GM12878 (cell line): Measurements from ENCODE around the gene CLPTM1. TPM values are rescaled to one million over a fixed set of nuclear protein-coding genes. Genes with fewer than 3 reads are reported as not detected.
A peak's percentile ranks its signal among the peaks of the same experiment; 100 is the strongest.

Experiments
- ATAC-seq: fragments of 200-7000 bp; cut with Tn5 transposase; 3 replicates; pipeline ENCODE4 v1.9.1; 2020; ENCODE audit warnings: mild to moderate bottlenecking, moderate library complexity
- BruUV-seq: library from RNA; stranded (reverse); fragments of 400-500 nt; replicated peaks from 2 replicates; lab custom pipeline; 2021; lab: Mats Ljungman, UMichigan
- CTCF ChIA-PET: fragments of 300-600 bp; sonication (Branson Sonifier 250); formaldehyde crosslinking; extraction: SDS; loops from one replicate; lab custom pipeline; 2021; ENCODE audit warnings: inconsistent platforms; lab: Yijun Ruan, JAX
- POLR2A ChIA-PET: fragments of 350-600 bp; formaldehyde crosslinking; extraction: SDS; loops from one replicate; lab custom pipeline; 2021; ENCODE audit warnings: inconsistent platforms; lab: Charles Lee
- RAD21 ChIA-PET: fragments of 300-600 bp; sonication (Branson Sonifier 250); formaldehyde crosslinking; loops from one replicate; lab custom pipeline; 2023; ENCODE audit warnings: antibody characterized with exemption; ENCODE audit not compliant: unreplicated experiment; lab: Charles Lee
- SMC1A ChIA-PET: fragments of 300-600 bp; sonication (Branson Sonifier 250); formaldehyde crosslinking; loops from one replicate; lab custom pipeline; 2023; ENCODE audit not compliant: unreplicated experiment, uncharacterized antibody; lab: Charles Lee
- DNase-seq: peaks from one replicate; pipeline ENCODE4 v3.0.0-alpha.2; 2011; ENCODE audit warnings: low read depth, low spot score
- FAIRE-seq: peaks from 3 replicates; lab custom pipeline; 2011; peaks lifted over from hg19 to GRCh38; lab: Jason Lieb, UNC
- H2AFZ ChIP-seq: 2 replicates; pipeline ENCODE4 v1.6.0; 2011; ENCODE audit warnings: low read depth, low read length, control low read depth; ENCODE audit not compliant: control insufficient read depth
- H3K27ac ChIP-seq: 2 replicates; pipeline ENCODE4 v1.5.1; 2011; ENCODE audit warnings: control low read depth; ENCODE audit not compliant: control insufficient read depth, insufficient read depth
- H3K27me3 ChIP-seq, 2 experiments: replicated peaks in 1 of 2; 2 replicates each; pipeline versions ENCODE4 v1.6.0 to v1.6.1; 2011; ENCODE audit warnings: low read length in 1 of 2; ENCODE audit not compliant: control insufficient read depth in 2 of 2, insufficient read depth in 2 of 2
- H3K36me3 ChIP-seq, 2 experiments: 2 replicates each; pipeline ENCODE4 v1.5.1; 2011; ENCODE audit warnings: low read length in 1 of 2; ENCODE audit not compliant: control insufficient read depth in 2 of 2, insufficient read depth in 2 of 2
- H3K4me1 ChIP-seq: 2 replicates; pipeline ENCODE4 v1.6.1; 2011; ENCODE audit warnings: mild to moderate bottlenecking, low read length, moderate library complexity, mixed read lengths; ENCODE audit not compliant: control insufficient read depth, insufficient read depth
- H3K4me2 ChIP-seq: 2 replicates; pipeline ENCODE4 v1.6.0; 2011; ENCODE audit warnings: control low read depth; ENCODE audit not compliant: control insufficient read depth, insufficient read depth
- H3K4me3 ChIP-seq: fragments of 200-600 bp; sonication (generic); 2 replicates; pipeline ENCODE4 v1.5.1; 2016
- H3K79me2 ChIP-seq: 2 replicates; pipeline ENCODE4 v1.6.0; 2011; ENCODE audit warnings: low read length; ENCODE audit not compliant: control insufficient read depth, insufficient read depth
- H3K9ac ChIP-seq: 2 replicates; pipeline ENCODE4 v1.8.0; 2011; ENCODE audit warnings: low read length, control low read depth, mixed read lengths; ENCODE audit not compliant: control insufficient read depth, insufficient read depth
- H3K9me3 ChIP-seq: replicated peaks from 3 replicates; pipeline ENCODE4 v1.5.1; 2011; ENCODE audit warnings: mild to moderate bottlenecking, low read length; ENCODE audit not compliant: control insufficient read depth, insufficient read depth
- H4K20me1 ChIP-seq: 2 replicates; pipeline ENCODE4 v1.6.0; 2011; ENCODE audit not compliant: control insufficient read depth, insufficient read depth
- CHD4 ChIP-seq: fragments of 200-600 bp; sonication (generic); IDR thresholded peaks from 2 replicates; pipeline ENCODE4 v1.6.1; 2016; ENCODE audit warnings: mild to moderate bottlenecking
- E2F8 ChIP-seq: fragments of 450-650 bp; IDR thresholded peaks from 2 replicates; pipeline ENCODE4 v1.6.1; 2018; ENCODE audit warnings: mild to moderate bottlenecking, low read depth, moderate library complexity; ENCODE audit not compliant: partially characterized antibody
- MLLT1 ChIP-seq: fragments of 450-650 bp; IDR thresholded peaks from 2 replicates; pipeline ENCODE4 v1.6.1; 2016; ENCODE audit warnings: mild to moderate bottlenecking
- SPI1 ChIP-seq: IDR thresholded peaks from 2 replicates; pipeline ENCODE4 v1.6.1; 2011; ENCODE audit warnings: low read depth, mild to moderate bottlenecking, low read length, moderate library complexity, borderline replicate concordance; ENCODE audit not compliant: insufficient read depth
- SREBF1 ChIP-seq: IDR thresholded peaks from 2 replicates; pipeline ENCODE4 v1.6.1; 2012; ENCODE audit warnings: mild to moderate bottlenecking, low read length
- STAT1 ChIP-seq: fragments of 450-650 bp; conservative IDR thresholded peaks from 2 replicates; pipeline ENCODE4 v1.6.1; 2014; ENCODE audit warnings: antibody characterized with exemption, mild to moderate bottlenecking
- TAF1 ChIP-seq: IDR thresholded peaks from 2 replicates; pipeline ENCODE4 v1.6.1; 2011; ENCODE audit warnings: mild to moderate bottlenecking, low read depth, low read length, borderline replicate concordance
- ZBTB11 ChIP-seq: fragments of 450-650 bp; formaldehyde crosslinking; IDR thresholded peaks from 2 replicates; pipeline ENCODE4 v1.5.0; 2022; ENCODE audit warnings: mild to moderate bottlenecking, missing genetic modification characterization
- ZNF622 ChIP-seq: fragments of 450-650 bp; IDR thresholded peaks from 2 replicates; pipeline ENCODE4 v1.6.1; 2017; ENCODE audit warnings: mild to moderate bottlenecking, inconsistent platforms
- WGBS: methylation state at CpG from one replicate; pipeline ENCODE4 v1.1.6; 2016; ENCODE audit warnings: low lambda C conversion rate; ENCODE audit not compliant: insufficient replicate concordance, insufficient coverage; ENCODE audit errors: missing lambda C conversion rate; 5-methylcytosine and 5-hydroxymethylcytosine counted together
- in situ Hi-C: fragments of 300-500 bp; cut with MboI; formaldehyde crosslinking; loops from 9 replicates; pipeline ENCODE4 v1.14.3; 2018; ENCODE audit warnings: mixed read lengths
- intact Hi-C: fragments of 100-400 bp; cut with micrococcal nuclease; formaldehyde crosslinking; loops from one replicate; pipeline ENCODE4 v1.14.2; 2022; ENCODE audit not compliant: unreplicated experiment
- polyA plus RNA-seq, 11 experiments: library from polyadenylated mRNA; depleted of rRNA in 4 of 11; unstranded in 6 of 11; stranded (reverse) in 5 of 11; fragments of >200 nt; fragmentation: Nextera tagmentation in 4 of 11; fragmentation: Illumina TruSeq in 1 of 11; extraction: Ambion mirVana in 4 of 11; extraction: Trizol in 1 of 11; gene quantifications; 1 replicate in 1 of 11; 2 replicates in 10 of 11; pipeline versions ENCODE4 v1.2.1 to v1.2.3, GENCODE V29; 2011 to 2016; ENCODE audit warnings: inconsistent platforms in 2 of 11, missing spikeins in 2 of 11, low read depth in 1 of 11
- total RNA-seq, 4 experiments: library from RNA; depleted of rRNA in 3 of 4; stranded (reverse); fragments of >200 nt in 3 of 4; fragmentation: Illumina TruSeq in 1 of 4; extraction: Trizol in 1 of 4; gene quantifications; 2 replicates each; pipeline versions ENCODE4 v1.2.1 to v1.2.3, GENCODE V29; 2013 to 2021

Gene CLPTM1
- total and polyA plus RNA-seq, 10 of the 15 experiments (the other 5 are each of a cell fraction or from before 2014, with no cell fraction given), result 0.42 to 72.6 (median 35.2) TPM

- no peak for TF ChIP-seq CHD4
- no peak for TF ChIP-seq ZNF622
- TF ChIP-seq E2F8, result no peak
- TF ChIP-seq SREBF1, result no peak
- no peak for TF ChIP-seq STAT1
These were observed 84.0 kb downstream of the CLPTM1 start, which contains the start of gene CLASRP (continued) for GRCh38 chr19:45038931-45039893.

- CTCF ChIA-PET, result interaction anchor here (1.1 to 2.9 kb wide), 8 partner anchors 11 to 147 kb away, joined by 3 to 14 read pairs (median 4); no protein-coding TSS in a partner anchor
- RAD21 ChIA-PET, result interaction anchor here (0.8 to 3.3 kb wide), 7 partner anchors 9 to 50 kb away, joined by 3 to 21 read pairs (median 5); no protein-coding TSS in a partner anchor
- BruUV-seq, result TSS peak; percentile 72
- Histone ChIP-seq H3K4me2 (peak overlapping the region; percentile 73), H3K36me3 (peaks cover 10 to 35% of the 10 kb centered on the region in 2 experiments; a peak in 2 of 4 replicates), H3K27me3 (no peaks in the 10 kb centered on the region), H4K20me1 (peaks cover 7% of the 10 kb centered on the region; the same call in 1 of the 2 replicates), H3K9me3 (no peaks in the 10 kb centered on the region), H3K27ac (no peak overlapping the region), H3K9ac (peak overlapping the region; percentile 95; the same call in 1 of the 2 replicates), H3K4me1 (peaks cover 10% of the 10 kb centered on the region), H3K4me3 (peak overlapping the region; percentile 76), H2AFZ (no peak overlapping the region), H3K79me2 (peaks cover 49% of the 10 kb centered on the region)
- SMC1A ChIA-PET, result interaction anchor here (0.6 to 2.8 kb wide), 13 partner anchors 7 to 269 kb away, joined by 3 to 10 read pairs (median 4); partner anchors contain the start of gene CLPTM1
- intact Hi-C loops, result no loop called here
- peak; percentile 54 for FAIRE-seq
- in situ Hi-C loops, result no loop called here
- no peak for DNase-seq
- 0 out of 3 replicates have a peak, but pooled peaks have one; percentile 7 for ATAC-seq
- 70% methylated on average over 19 of the region's 19 CpGs for WGBS
- POLR2A ChIA-PET, result interaction anchor here (0.6 to 1.9 kb wide), 10 partner anchors 9 to 136 kb away, joined by 3 to 9 read pairs (median 5); partner anchors contain the start of genes CLPTM1, PPP1R37 and ZNF296
- TF ChIP-seq TAF1, result no peak
- TF ChIP-seq MLLT1, result peak; percentile 59
- peak; percentile 84 for TF ChIP-seq SPI1
- TF ChIP-seq ZBTB11 (CRISPR knock-in tag), result no peak
These were observed 85.0 kb downstream of the CLPTM1 start for GRCh38 chr19:45040059-45040771.
